AG09319 (cell line): ENCODE results near the gene IFITM10.

ENCODE experiments used
- DNase-seq: peaks from one replicate; pipeline ENCODE4 v3.0.0-alpha.2; 2010; ENCODE audit warnings: low read depth; ENCODE audit errors: extremely low read depth
- CTCF ChIP-seq: IDR thresholded peaks from 2 replicates; pipeline ENCODE4 v1.5.1; 2011; ENCODE audit warnings: low read depth, mild to moderate bottlenecking, inconsistent platforms, low read length, moderate library complexity

The IFITM10 gene

DNA sequence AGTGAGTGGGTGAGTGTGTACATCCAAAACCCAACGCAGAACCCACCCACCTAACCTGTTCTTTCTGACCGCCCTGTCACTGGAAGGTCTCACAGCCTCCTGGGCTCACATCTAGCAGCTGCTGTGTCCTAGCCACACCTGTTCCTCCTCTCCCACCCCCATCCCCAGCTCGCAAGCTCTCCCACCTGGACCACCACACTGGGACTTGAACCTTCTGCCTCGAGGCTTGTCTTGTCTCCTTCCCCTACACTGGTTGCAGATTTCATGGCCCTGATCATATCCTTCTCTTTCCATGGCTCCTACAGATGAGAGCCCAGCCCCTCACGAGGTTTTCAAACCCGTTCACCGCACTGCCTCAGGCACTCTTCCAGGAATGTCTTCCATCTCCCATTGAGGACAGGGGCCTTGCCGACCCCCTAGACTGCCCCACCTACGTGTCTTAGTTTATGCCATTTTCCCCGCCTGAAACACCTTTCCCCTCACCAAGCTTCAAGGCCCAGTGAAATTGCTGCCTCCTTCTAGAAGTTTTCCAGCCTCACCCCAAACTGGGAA, 6.7 kb downstream of the IFITM10 start:
- no peak for TF ChIP-seq CTCF
- DNase-seq, result no peak

- no peak for DNase-seq
- TF ChIP-seq CTCF, result no peak
These were observed 7.4 kb downstream of the IFITM10 start for GRCh38 chr11:1742869-1743584.

GRCh38 chr11:1742371-1742770, 8.0 kb downstream of the IFITM10 start:
- no peak for TF ChIP-seq CTCF
- no peak for DNase-seq

DNA sequence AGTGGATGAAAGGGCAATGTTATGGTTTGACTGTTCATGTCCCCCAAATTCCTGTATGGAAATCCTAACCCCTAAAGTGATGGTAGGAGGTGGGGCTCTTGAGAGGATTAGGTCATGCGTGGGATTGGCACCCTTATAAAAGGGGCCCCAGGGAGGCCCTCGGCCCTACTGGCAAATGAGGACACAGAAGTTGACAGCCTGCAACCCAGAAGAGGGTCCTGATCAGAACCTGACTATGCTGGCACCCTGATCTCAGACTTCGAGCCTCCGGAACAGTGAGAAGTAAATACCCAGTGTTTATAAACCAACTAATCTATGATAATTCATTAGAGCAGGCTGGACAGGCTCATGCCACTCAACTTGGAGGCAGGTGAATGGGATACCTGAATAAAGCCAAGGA, 8.7 kb downstream of the IFITM10 start:
- no peak for TF ChIP-seq CTCF
- no peak for DNase-seq

DNA sequence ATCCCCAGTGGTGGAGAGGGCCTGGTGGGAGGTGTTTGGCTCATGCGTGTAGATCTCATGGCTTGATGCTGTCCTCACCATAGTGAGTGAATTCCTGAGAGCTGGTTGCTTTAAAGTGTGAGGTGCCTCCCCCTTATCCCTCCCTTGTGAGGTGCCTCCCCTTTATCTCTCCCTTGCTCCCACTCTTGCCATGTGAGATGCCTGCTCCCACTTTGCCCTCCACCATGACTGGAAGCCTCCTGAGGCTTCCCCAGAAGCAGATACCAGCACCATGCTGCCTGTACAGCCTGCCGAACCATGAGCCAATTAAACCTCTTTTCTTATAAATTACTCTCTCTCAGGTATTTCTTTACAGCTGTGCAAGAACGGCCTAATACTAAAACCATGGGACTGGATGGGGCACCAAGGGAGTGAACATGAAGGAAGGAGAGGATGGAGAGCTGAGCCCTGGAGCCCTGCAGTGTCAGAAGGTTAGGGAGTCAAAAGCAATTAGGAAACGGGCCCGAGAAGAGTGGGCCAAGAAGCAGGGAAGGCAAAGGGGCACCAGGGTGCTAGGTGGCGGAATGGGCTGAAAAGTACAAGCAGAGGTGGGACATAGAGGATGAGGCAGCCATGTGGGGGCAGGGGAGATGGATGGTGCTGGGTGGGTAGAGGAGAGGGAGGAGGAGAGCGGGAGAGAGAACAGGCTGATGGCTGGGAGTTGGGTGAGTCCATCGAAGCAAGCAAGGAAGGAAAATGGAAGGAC, 9.4 kb downstream of the IFITM10 start:
- no peak for DNase-seq
- no peak for TF ChIP-seq CTCF

DNA sequence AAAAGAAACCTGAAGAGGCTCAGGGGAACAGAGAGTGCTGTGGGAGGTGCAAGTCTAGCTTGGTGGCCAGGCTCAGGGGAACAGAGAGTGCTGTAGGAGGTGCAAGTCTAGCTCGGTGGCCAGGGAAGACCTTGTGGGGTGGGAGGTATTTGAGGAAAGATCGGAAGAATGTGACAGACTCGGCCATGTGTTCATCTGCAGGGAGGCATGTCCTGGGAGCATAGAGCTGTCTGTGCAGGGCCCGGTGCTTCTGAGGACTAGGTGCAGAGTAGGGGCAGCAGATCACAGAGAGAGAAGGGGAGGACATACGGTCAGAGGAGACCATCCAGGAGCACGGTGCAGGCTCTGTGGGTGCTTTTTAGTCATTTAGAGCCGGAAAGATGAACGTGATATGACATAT, 10.8 kb downstream of the IFITM10 start:
- TF ChIP-seq CTCF, result no peak
- no peak for DNase-seq

DNA sequence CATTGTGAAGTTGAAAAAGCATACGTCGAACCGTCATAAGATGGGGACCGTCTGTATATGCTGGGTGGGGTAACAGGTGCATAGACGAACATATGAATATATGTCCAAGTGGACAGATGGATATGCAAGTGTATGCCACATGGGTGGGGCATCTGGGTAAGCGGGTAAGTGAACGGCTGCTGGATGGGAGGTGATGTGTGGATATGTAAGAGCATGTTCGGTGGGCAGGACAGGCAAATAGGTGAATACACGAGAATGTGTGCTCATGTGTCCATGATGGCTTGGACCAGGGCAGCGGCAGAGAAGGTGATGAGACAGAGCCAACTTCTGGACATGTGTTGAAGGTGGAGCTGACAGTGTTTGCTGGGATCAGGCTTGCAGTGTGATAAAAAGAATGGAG, 12.0 kb downstream of the IFITM10 start:
- TF ChIP-seq CTCF, result no peak
- no peak for DNase-seq
